Caki2 (cell line): Measurements from ENCODE around the gene PCDHGA8. TPM values are rescaled to one million over a fixed set of nuclear protein-coding genes. Genes with fewer than 3 reads are reported as not detected.
"Not testable (repeated sequence)": the region's sequence is repeated elsewhere in the genome, so short reads cannot be mapped to it uniquely, and the experiment has no call there.

ENCODE experiments used
- DNase-seq: peaks from one replicate; pipeline ENCODE4 v3.0.0-alpha.2; 2015; ENCODE audit warnings: low read depth
- in situ Hi-C: cut with HindIII; loops from 2 replicates; pipeline ENCODE4 v1.10.0; 2016; ENCODE audit warnings: low sequenced_read_pairs, low pct_unique_long_range_greater_than_20kb, mixed read lengths
- total RNA-seq: library from RNA; depleted of rRNA; stranded (reverse); fragments of >200 nt; shearing (Covaris generic); gene quantifications from 2 replicates; pipeline ENCODE4 v1.2.3, GENCODE V29; 2014; ENCODE audit warnings: low replicate concordance

The PCDHGA8 gene
- total RNA-seq, 1 experiment from 2014 or later = not detected

GRCh38 chr5:141366016-141366896, 26.2 kb upstream of the PCDHGA8 start:
- DNase-seq = no peak
- in situ Hi-C loops = no loop called here

DNA sequence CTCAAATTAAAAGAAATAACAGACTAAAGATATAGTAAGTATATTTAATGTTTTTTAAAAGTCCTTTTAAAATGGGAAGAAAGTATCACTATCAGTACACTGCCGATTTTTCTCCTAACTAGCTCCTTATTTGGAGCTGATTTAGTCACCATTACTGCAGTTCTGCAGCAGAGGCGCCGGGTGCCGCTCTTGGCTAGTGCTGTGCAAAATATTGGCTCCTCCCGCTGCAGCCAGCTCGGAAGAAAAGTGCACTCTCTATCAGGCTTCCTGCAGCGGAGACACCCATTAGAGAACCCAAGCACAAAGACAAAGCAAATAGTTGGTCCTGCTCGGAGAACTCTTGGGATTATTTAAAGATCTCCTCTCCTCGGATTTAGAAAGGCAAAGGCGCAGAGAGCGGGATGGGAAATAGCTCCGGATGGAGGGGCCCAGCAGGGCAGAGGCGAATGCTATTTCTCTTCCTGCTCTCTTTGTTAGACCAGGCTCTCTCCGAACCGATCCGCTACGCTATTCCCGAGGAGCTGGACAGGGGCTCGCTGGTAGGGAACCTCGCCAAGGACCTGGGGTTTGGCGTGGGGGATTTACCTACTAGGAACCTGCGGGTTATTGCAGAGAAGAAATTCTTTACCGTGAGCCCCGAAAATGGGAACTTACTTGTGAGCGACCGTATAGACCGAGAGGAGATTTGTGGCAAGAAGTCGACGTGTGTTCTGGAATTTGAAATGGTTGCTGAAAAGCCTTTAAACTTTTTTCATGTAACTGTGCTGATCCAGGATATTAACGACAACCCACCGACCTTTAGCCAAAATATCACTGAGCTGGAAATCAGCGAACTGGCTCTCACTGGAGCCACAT, 22.2 kb upstream of the PCDHGA8 start, which contains the start of gene PCDHGB3:
PCDHGB3 (plus strand) TSS at position 249 of the 855 bp plus-strand sequence; CDS start at position 402, 153 bp downstream.
- no peak for DNase-seq
- in situ Hi-C loops = no loop called here

DNA sequence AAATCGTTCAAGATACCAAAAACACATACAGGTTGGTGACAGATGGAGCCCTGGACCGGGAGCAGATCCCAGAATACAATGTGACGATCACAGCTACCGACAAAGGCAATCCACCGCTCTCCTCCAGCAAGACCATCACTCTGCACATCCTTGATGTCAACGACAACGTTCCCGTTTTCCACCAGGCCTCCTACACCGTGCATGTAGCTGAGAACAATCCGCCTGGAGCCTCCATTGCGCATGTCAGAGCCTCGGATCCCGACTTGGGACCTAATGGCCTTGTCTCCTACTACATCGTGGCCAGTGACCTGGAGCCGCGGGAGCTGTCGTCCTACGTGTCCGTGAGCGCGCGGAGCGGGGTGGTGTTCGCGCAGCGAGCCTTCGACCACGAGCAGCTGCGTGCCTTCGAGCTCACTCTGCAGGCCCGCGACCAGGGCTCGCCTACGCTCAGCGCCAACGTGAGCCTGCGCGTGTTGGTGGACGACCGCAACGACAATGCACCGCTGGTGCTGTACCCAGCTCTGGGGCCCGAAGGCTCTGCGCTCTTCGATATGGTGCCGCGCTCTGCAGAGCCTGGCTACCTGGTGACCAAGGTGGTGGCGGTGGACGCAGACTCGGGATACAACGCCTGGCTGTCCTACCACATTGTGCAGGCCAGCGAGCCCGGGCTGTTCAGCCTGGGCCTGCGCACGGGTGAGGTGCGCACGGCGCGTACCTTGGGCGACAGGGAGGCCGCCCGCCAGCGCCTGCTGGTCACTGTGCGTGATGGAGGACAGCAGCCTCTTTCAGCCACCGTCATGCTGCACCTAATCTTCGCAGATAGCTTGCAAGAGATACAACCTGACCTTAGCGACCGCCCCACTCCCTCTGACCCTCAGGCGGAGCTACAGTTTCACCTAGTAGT, 20.6 kb upstream of the PCDHGA8 start:
- in situ Hi-C loops = no loop called here
- no peak for DNase-seq

GRCh38 chr5:141373673-141374317, 18.6 kb upstream of the PCDHGA8 start, which contains the start of gene PCDHGA6:
Gene PCDHGA6, plus strand, starts transcription at chr5:141373891. Its CDS starts 193 bp downstream, at chr5:141374084.
- in situ Hi-C loops = no loop called here
- DNase-seq = no peak

DNA sequence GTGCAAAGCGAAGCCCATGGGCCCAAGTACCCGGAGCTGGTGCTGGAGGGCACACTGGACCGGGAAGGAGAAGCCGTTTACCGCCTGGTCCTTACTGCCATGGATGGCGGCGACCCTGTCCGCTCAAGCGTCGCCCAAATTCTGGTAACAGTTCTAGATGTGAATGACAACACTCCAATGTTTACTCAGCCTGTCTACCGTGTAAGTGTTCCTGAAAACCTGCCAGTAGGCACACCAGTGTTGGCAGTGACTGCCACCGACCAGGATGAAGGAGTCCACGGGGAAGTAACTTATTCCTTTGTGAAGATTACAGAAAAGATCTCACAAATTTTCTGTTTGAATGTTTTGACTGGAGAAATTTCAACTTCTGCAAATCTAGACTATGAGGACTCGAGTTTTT, 17.8 kb upstream of the PCDHGA8 start:
- DNase-seq = no peak
- in situ Hi-C loops = no loop called here

GRCh38 chr5:141375444-141376155, 16.8 kb upstream of the PCDHGA8 start:
- DNase-seq, in situ Hi-C loops: not testable (repeated sequence)

- no peak for DNase-seq
- in situ Hi-C loops = no loop called here
These were observed 9.8 kb upstream of the PCDHGA8 start, which contains the start of gene PCDHGA7 for GRCh38 chr5:141382469-141383294. Gene PCDHGA7, plus strand, starts transcription at chr5:141382742. Its CDS starts 158 bp downstream, at chr5:141382900.

- in situ Hi-C loops = no loop called here
- no peak for DNase-seq
These were observed 9.1 kb upstream of the PCDHGA8 start for GRCh38 chr5:141383345-141383744.

GRCh38 chr5:141384471-141385267, 7.8 kb upstream of the PCDHGA8 start:
- DNase-seq = no peak
- in situ Hi-C loops = no loop called here

- in situ Hi-C loops, DNase-seq: not testable (repeated sequence)
These were observed 4.7 kb upstream of the PCDHGA8 start, which contains the start of gene PCDHGB4 for GRCh38 chr5:141387557-141388311. Gene PCDHGB4, plus strand, starts transcription at chr5:141387698. Its CDS starts 187 bp downstream, at chr5:141387885.

GRCh38 chr5:141388661-141389060, 3.8 kb upstream of the PCDHGA8 start:
- in situ Hi-C loops = no loop called here
- no peak for DNase-seq

- in situ Hi-C loops = no loop called here
- DNase-seq = no peak
These were observed 3.0 kb upstream of the PCDHGA8 start for GRCh38 chr5:141389153-141390042.

- in situ Hi-C loops = no loop called here
- DNase-seq = no peak
These were observed 834 bp downstream of the PCDHGA8 start for GRCh38 chr5:141393267-141393666.
